Measurements from ENCODE around the gene PTPN3. TPM values are rescaled to one million over a fixed set of nuclear protein-coding genes. Genes with fewer than 3 reads are reported as not detected.

Gene PTPN3
- total RNA-seq, 1 experiment from 2014 or later: 20.8 TPM

DNA sequence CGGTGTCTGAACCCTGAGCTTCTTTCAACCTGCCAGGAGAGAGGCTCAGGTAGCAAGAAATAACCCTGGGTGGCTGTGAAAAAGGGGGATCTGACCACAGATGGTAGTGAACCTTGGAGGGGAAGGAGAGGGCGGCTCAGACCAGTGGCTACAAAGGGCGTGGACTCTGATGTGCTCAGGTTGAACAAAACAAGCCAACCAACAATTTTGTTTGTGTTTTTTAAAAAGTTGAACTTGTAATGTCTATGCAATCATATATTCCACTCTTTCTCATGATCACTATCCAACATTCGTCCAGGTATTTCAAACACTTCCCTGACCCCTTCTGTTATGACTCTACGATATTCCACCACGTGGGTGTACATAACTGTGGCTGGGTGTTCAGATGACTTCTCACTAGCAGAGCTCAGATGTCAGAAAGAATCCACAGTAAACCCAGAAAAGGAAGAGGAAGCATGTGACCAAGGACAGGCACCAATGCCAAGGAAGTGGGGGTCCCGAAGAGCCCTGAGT is 20.0 kb downstream of the PTPN3 start:
- no peaks in the 10 kb centered on the region for H3K9me2 ChIP-seq (ENCODE audit: insufficient read depth)
- intact Hi-C loops (cut with micrococcal nuclease): no loop called here
- no TSS peak for BruUV-seq (replicated peaks)
- TF ChIP-seq TCF7L2 (IDR thresholded peaks at IDR 0.05; ENCODE audit: borderline replicate concordance, extremely low read depth, insufficient read depth, insufficient read length): no peak
- TF ChIP-seq, protein P1, sequence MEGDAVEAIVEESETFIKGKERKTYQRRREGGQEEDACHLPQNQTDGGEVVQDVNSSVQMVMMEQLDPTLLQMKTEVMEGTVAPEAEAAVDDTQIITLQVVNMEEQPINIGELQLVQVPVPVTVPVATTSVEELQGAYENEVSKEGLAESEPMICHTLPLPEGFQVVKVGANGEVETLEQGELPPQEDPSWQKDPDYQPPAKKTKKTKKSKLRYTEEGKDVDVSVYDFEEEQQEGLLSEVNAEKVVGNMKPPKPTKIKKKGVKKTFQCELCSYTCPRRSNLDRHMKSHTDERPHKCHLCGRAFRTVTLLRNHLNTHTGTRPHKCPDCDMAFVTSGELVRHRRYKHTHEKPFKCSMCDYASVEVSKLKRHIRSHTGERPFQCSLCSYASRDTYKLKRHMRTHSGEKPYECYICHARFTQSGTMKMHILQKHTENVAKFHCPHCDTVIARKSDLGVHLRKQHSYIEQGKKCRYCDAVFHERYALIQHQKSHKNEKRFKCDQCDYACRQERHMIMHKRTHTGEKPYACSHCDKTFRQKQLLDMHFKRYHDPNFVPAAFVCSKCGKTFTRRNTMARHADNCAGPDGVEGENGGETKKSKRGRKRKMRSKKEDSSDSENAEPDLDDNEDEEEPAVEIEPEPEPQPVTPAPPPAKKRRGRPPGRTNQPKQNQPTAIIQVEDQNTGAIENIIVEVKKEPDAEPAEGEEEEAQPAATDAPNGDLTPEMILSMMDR (IDR thresholded peaks at IDR 0.05 in 2 of 3, conservative IDR thresholded peaks at IDR 0.05 in 1 of 3; ENCODE audit: borderline replicate concordance in 1 of 3, insufficient read depth in 1 of 3, low read depth in 2 of 3, low read length in 2 of 3): no peak
- TF ChIP-seq, protein P2, sequence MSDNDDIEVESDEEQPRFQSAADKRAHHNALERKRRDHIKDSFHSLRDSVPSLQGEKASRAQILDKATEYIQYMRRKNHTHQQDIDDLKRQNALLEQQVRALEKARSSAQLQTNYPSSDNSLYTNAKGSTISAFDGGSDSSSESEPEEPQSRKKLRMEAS (IDR thresholded peaks at IDR 0.05): no peak
- TF ChIP-seq YY1 (IDR thresholded peaks at IDR 0.05; ENCODE audit: extremely low read depth, insufficient replicate concordance, low read depth, low read length): no peak
- TF ChIP-seq EGR1 (IDR thresholded peaks at IDR 0.05; ENCODE audit: low read depth): no peak
- no peak for TF ChIP-seq CEBPB (IDR thresholded peaks at IDR 0.05; ENCODE audit: low read depth)
- TF ChIP-seq SP1 (IDR thresholded peaks at IDR 0.05; ENCODE audit: low read depth): no peak
- TF ChIP-seq JUND (IDR thresholded peaks at IDR 0.05): no peak
- no peak for TF ChIP-seq POLR2AphosphoS5 (IDR thresholded peaks at IDR 0.05; ENCODE audit: low read depth, low read length)
- TF ChIP-seq SIN3A (IDR thresholded peaks at IDR 0.05; ENCODE audit: low read depth): no peak
- no peak for TF ChIP-seq ELF1 (IDR thresholded peaks at IDR 0.05; ENCODE audit: borderline replicate concordance, low read depth)
- no peak for TF ChIP-seq ZFX (IDR thresholded peaks at IDR 0.05)
- no peak for TF ChIP-seq ATF3 (IDR thresholded peaks at IDR 0.05)
- no peak for TF ChIP-seq FOSL1 (IDR thresholded peaks at IDR 0.05; ENCODE audit: low read depth)
- no peak for TF ChIP-seq POLR2A (IDR thresholded peaks at IDR 0.05; ENCODE audit: borderline replicate concordance, extremely low read depth, insufficient read depth, insufficient read length)
- no peak for TF ChIP-seq SRF (IDR thresholded peaks at IDR 0.05; ENCODE audit: low read depth)
- ATAC-seq (no peak; the same call in 1 of the 2 replicates), DNase-seq (ENCODE audit: low read depth, low spot score) (no peak)
- peak overlapping the region; percentile 78 for H3K27ac ChIP-seq (ENCODE audit: low read depth, low read length)
- RAD21 ChIA-PET (ENCODE audit: low non-redundant PET in 1 of 2, low total read pairs in 2 of 2, uncharacterized antibody in 2 of 2, unreplicated experiment in 2 of 2): no interaction called here
- no peak overlapping the region for H2AFZ ChIP-seq (ENCODE audit: low read depth, low read length, poor library complexity, severe bottlenecking)
- peaks cover 52% of the 10 kb centered on the region for H3K79me2 ChIP-seq (ENCODE audit: insufficient read depth, low read length)
- peak overlapping the region; percentile 51 for H3K9ac ChIP-seq (ENCODE audit: low read length)
- no peaks in the 10 kb centered on the region for H3K27me3 ChIP-seq (ENCODE audit: insufficient read depth, low read length)
- peak overlapping the region; percentile 16 to 41 for H3K4me3 ChIP-seq (replicated peaks in 1 of 2; ENCODE audit: low read depth in 1 of 2, low read length in 2 of 2)
- H3K36me3 ChIP-seq (ENCODE audit: control insufficient read depth in 1 of 2, insufficient read depth in 2 of 2, low read length in 2 of 2): 0 out of 4 replicates have a peak, but pooled peaks cover 0 to 3% of the 10 kb centered on the region in 2 experiments
- CTCF ChIA-PET: interaction anchor here (1.7 kb wide), 1 partner anchor 8 kb away, joined by 9 read pairs; no protein-coding TSS in a partner anchor
- POLR2A ChIA-PET: no interaction called here
- no peaks in the 10 kb centered on the region for H4K20me1 ChIP-seq (ENCODE audit: insufficient read depth)
- H3K4me1 ChIP-seq (ENCODE audit: control insufficient read depth in 1 of 2, insufficient read depth in 2 of 2, low read length in 2 of 2): peaks cover 32 to 39% of the 10 kb centered on the region in 2 experiments
- H3K4me2 ChIP-seq (ENCODE audit: low read length): peak overlapping the region; percentile 74
- H3K9me3 ChIP-seq (ENCODE audit: control insufficient read depth in 1 of 2, insufficient read depth in 1 of 2, low read depth in 1 of 2, low read length in 2 of 2): no peaks in the 10 kb centered on the region

Measured in HCT116 (cell line).